Islet precursor cell (in vitro differentiated cells): Measurements from ENCODE around the gene CHMP3.
"Not testable (repeated sequence)": the region's sequence is repeated elsewhere in the genome, so short reads cannot be mapped to it uniquely, and the experiment has no call there.

ENCODE experiments used
- DNase-seq: peaks from one replicate; pipeline ENCODE4 v3.0.0-alpha.2; 2018

Gene CHMP3

GRCh38 chr2:86549440-86549839 lies 13.8 kb downstream of the CHMP3 start:
- not testable (repeated sequence) for DNase-seq

GRCh38 chr2:86548913-86549396 lies 14.3 kb downstream of the CHMP3 start:
- not testable (repeated sequence) for DNase-seq

DNA sequence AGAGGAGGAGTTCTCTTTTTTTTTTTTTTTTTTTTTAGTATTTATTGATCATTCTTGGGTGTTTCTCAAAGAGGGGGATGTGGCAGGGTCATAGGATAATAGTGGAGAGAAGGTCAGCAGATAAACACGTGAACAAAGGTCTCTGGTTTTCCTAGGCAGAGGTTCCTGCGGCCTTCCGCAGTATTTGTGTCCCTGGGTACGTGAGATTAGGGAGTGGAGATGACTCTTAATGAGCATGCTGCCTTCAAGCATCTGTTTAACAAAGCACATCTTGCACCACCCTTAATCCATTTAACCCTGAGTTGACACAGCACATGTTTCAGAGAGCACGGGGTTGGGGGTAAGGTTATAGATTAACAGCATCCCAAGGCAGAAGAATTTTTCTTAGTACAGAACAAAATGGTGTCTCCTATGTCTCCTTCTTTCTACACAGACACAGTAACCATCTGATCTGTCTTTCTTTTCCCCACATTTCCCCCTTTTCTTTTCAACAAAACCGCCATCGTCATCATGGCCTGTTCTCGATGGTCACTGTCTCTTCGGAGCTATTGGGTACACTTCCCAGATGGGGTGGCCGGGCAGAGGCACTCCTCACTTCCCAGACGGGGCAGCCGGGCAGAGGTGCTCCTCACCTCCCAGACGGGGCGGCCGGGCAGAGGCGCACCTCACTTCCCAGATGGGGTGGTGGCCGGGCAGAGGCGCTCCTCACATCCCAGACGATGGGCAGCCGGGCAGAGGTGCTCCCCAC lies 14.9 kb downstream of the CHMP3 start:
- DNase-seq, result not testable (repeated sequence)

- not testable (repeated sequence) for DNase-seq
Measured at GRCh38 chr2:86545296-86545924, 17.8 kb downstream of the CHMP3 start.

DNA sequence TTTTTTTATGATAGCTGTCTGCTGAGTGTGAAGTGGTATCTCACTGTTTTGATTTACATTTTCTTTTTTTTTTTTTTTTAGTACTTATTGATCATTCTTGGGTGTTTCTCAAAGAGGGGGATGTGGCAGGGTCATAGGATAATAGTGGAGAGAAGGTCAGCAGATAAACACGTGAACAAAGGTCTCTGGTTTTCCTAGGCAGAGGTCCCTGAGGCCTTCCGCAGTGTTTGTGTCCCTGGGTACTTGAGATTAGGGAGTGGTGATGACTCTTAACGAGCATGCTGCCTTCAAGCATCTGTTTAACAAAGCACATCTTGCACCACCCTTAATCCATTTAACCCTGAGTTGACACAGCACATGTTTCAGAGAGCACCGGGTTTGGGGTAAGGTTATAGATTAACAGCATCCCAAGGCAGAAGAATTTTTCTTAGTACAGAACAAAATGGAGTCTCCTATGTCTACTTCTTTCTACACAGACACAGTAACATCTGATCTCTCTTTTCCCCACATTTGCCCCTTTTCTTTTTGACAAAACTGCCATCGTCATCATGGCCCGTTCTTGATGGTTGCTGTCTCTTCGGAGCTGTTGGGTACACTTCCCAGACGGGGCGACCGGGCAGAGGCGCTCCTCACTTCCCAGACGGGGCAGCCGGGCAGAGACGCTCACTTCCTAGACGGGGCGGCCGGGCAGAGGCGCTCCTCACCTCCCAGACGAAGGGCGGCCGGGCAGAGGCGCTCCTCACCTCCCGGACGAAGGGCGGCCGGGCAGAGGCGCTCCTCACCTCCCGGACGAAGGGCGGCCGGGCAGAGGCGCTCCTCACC lies 18.8 kb downstream of the CHMP3 start:
- DNase-seq, result not testable (repeated sequence)

DNA sequence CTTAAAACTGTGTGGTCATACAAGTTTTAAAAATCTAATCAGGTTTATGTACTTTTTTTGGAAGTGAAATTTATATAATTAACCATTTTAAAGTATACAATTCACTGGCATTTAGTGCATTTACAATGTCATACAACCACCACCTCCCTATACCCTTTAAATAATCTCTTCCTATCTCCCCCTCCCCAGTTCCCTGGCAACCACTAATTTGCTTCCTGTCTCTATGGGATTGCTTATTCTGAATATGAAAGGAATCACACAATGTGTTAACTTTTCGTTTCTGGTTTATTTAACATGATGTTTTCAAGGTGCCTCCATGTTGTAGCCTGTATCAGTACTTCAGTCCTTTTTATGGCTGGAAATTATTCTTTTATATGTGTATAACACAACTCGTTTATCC lies 19.4 kb downstream of the CHMP3 start:
- DNase-seq, result no peak

DNA sequence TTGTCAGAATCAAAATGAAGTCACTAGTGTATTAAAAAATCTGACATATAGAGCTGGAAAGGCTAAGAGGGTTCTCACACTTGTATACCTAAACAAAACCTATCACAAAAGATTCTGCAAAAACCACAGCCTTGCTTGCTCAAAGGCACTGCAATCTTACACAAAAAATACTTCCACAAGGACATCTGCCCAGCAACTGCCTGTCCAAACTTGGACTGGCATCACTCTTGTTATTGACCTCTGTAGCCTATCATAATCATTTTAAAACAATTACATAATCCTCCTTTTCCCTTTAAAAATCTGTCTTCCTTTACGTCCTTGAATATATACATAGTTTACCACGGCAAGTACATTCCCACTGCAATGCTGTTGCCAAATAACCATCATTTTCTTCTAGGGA lies 19.9 kb downstream of the CHMP3 start:
- DNase-seq, result no peak

DNA sequence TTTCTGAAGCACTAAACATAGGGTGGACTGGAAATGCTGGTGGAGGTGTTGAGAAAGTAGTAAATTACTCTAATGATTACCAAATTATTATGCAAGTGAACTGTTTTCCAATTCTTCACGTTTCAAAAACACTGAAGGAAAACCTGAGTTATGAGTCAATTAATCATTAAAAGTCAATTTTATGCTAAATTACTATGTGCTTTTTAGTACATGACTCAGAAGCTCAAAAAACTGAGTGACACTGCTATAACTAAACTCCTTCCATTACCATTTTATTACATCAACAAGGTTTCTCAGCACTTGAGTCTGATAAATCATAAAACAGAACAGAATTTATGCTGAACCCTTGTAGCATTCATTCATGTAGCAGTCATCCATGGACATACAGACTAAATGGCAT lies 20.4 kb downstream of the CHMP3 start:
- no peak for DNase-seq

GRCh38 chr2:86541334-86541733 lies 21.9 kb downstream of the CHMP3 start:
- no peak for DNase-seq

- DNase-seq, result no peak
Measured at GRCh38 chr2:86533589-86533988, 29.7 kb downstream of the CHMP3 start.

- DNase-seq, result no peak
Measured at GRCh38 chr2:86525421-86526340, 37.6 kb downstream of the CHMP3 start.

- DNase-seq, result no peak
Measured at GRCh38 chr2:86523491-86523890, 39.8 kb downstream of the CHMP3 start.

GRCh38 chr2:86522711-86523110 lies 40.5 kb downstream of the CHMP3 start:
- no peak for DNase-seq

GRCh38 chr2:86521922-86522321 lies 41.3 kb downstream of the CHMP3 start:
- no peak for DNase-seq

- DNase-seq, result no peak
Measured at GRCh38 chr2:86520153-86520552, 43.1 kb downstream of the CHMP3 start.

DNA sequence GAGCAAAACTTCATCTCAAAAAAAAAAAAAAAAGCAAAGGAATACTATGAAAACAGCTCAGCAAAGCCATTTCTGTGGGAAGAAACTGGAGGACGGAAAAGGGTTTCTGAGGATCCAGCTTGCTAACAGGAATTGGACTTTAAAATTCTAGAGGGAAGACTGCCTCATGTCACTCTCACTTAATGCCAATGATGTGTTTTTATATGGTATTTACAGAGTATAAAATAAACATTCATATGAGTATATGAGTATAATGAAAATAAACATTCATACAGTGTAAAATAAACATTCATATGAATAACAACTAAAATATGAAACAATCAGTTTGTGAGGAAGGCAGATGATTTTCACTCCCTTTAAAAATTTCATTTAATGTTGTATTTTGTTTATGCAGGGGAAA lies 43.9 kb downstream of the CHMP3 start:
- no peak for DNase-seq

DNA sequence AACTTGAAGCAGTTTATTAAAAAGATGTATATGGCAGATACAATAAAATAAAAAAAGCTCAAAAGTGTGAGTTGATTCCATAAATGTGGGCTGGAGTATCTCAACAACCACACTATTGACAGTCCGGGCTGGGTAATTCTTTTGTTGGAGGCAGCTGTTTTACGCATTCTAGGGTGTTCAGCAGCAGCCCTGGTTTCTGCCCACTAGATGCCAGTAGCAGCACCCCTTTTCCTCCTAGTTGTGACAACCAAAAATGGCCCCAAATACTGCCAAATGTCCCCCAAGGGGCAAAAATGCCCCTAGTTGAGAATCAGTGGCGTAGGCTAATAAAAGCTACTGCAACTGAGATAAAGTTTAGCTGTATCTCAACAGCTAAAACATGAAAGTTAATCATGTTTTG lies 44.8 kb downstream of the CHMP3 start:
- DNase-seq, result no peak

- DNase-seq, result no peak
Measured at GRCh38 chr2:86513948-86514660, 49.1 kb downstream of the CHMP3 start.

- DNase-seq, result no peak
Measured at GRCh38 chr2:86512892-86513291, 50.4 kb downstream of the CHMP3 start.

DNA sequence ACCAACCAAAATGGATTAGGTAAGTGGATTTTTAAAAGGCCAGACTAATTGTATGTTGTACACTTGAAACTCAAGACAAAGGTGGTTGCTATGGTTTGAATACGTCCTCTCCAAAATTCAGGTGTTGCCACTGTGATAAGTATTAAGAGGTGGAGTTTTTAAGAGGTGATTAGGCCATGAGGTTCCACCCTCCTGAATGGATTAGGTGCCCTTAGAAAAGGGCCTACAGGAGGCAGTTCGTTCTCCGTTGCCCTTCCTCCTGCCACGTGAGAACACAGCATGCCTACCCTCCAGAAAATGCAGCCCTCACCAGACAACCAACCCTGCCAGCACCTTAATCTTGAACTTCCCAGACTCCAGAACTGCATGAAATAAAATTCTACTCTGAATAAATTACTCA lies 51.2 kb downstream of the CHMP3 start:
- no peak for DNase-seq

DNA sequence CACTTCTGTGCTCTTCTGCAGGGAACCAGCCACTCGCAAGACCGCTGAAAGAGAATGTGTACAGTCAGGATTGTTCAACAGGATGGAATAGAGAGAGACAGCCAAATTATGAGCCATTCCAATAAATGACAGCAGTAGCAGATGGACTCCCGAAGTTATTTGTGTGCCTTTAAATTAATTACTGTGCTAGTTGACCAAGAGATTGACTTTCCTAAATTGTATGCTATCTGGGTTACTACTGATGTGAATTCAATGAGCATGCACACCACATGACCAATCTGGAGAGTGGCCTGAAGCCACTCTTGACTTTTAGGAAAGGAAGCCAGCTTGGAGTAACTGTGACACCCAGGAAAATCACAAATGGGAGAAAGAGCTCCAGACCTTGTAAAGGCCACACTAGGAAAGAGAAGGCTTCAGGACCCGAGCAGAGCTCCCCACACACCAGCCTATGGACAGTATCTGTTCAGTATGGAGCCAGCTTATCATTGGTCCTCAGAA lies 52.8 kb downstream of the CHMP3 start:
- no peak for DNase-seq

DNA sequence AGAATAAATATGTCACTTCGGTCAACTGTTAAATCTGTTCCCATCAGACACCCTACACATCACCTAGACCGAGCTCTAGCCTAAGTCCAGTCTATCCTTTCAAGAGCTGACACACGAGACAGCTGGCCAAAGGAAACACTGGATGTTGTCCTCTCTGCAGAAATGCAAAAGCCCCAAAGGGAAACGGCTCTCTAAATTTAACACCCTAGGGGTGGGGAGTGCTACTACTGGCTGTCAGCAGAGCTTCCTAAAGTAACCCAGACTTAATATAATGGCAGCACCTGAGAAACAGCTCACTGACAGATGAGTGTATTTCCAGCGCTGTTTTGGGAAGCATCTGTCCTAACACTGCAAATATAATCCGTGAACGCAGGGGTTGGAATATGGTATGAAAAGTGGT lies 55.6 kb downstream of the CHMP3 start:
- no peak for DNase-seq
